AML-193 (cell line): ENCODE results near the gene FREM2.

Source experiments
- DNase-seq, 2 experiments: peaks; one replicate each; lab custom pipeline; 2025; lab: John Stamatoyannopoulos, UW

The FREM2 gene

GRCh38 chr13:38685974-38686576 lies 802 bp upstream of the FREM2 start:
- DNase-seq: no peak

GRCh38 chr13:38687246-38688229 lies 661 bp downstream of the FREM2 start:
- DNase-seq: no peak

GRCh38 chr13:38688674-38689073 lies 1.8 kb downstream of the FREM2 start:
- DNase-seq: no peak

GRCh38 chr13:38690231-38690630 lies 3.4 kb downstream of the FREM2 start:
- no peak for DNase-seq

GRCh38 chr13:38693168-38693567 lies 6.3 kb downstream of the FREM2 start:
- DNase-seq: no peak

GRCh38 chr13:38693641-38694040 lies 6.8 kb downstream of the FREM2 start:
- no peak for DNase-seq

GRCh38 chr13:38697197-38697596 lies 10.3 kb downstream of the FREM2 start:
- DNase-seq: no peak

GRCh38 chr13:38697628-38698333 lies 10.9 kb downstream of the FREM2 start:
- no peak for DNase-seq

GRCh38 chr13:38700051-38700450 lies 13.2 kb downstream of the FREM2 start:
- no peak for DNase-seq

GRCh38 chr13:38702669-38703068 lies 15.8 kb downstream of the FREM2 start:
- DNase-seq: no peak

GRCh38 chr13:38703255-38703654 lies 16.4 kb downstream of the FREM2 start:
- DNase-seq: no peak

GRCh38 chr13:38705365-38705764 lies 18.5 kb downstream of the FREM2 start:
- DNase-seq: no peak

GRCh38 chr13:38707460-38707859 lies 20.6 kb downstream of the FREM2 start:
- no peak for DNase-seq

- no peak for DNase-seq
Observed at GRCh38 chr13:38713046-38713445, 26.2 kb downstream of the FREM2 start.

- no peak for DNase-seq
Observed at GRCh38 chr13:38718374-38718773, 31.5 kb downstream of the FREM2 start.

GRCh38 chr13:38730332-38730731 lies 43.5 kb downstream of the FREM2 start:
- DNase-seq: no peak

- no peak for DNase-seq
Observed at GRCh38 chr13:38733146-38733545, 46.3 kb downstream of the FREM2 start.

GRCh38 chr13:38735665-38736440 lies 49.0 kb downstream of the FREM2 start:
- DNase-seq: no peak

GRCh38 chr13:38743466-38743865 lies 56.6 kb downstream of the FREM2 start:
- DNase-seq: no peak

- no peak for DNase-seq
Observed at GRCh38 chr13:38752686-38753085, 65.8 kb downstream of the FREM2 start.

- DNase-seq: no peak
Observed at GRCh38 chr13:38753878-38754277, 67.0 kb downstream of the FREM2 start.

GRCh38 chr13:38755793-38756192 lies 68.9 kb downstream of the FREM2 start:
- DNase-seq: no peak
